ENCODE measurements around the gene UBIAD1.
"Not testable (repeated sequence)": the region's sequence is repeated elsewhere in the genome, so short reads cannot be mapped to it uniquely, and the experiment has no call there.

The UBIAD1 gene

DNA sequence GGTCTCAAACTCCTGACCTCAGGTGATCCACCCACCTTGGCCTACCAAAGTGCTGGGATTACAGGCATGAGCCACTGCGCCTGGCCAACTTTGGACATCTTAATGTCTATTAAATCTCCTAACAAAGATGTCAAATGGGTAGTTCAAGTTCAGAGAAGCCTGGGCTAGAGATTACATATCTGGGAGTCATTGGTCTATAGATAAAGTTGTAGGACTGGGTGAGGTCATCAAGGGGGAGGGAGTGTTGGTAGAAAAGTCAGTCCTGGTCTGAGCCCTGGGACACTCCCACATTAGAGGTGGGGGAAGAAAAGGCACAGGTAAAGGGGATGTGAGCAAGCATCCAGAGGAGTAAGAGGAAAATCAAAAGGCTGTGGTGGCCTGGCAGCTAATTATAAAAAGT lies 6.6 kb downstream of the UBIAD1 start:
- no peak for DNase-seq (ENCODE audit: low read depth in 2 of 2)

DNA sequence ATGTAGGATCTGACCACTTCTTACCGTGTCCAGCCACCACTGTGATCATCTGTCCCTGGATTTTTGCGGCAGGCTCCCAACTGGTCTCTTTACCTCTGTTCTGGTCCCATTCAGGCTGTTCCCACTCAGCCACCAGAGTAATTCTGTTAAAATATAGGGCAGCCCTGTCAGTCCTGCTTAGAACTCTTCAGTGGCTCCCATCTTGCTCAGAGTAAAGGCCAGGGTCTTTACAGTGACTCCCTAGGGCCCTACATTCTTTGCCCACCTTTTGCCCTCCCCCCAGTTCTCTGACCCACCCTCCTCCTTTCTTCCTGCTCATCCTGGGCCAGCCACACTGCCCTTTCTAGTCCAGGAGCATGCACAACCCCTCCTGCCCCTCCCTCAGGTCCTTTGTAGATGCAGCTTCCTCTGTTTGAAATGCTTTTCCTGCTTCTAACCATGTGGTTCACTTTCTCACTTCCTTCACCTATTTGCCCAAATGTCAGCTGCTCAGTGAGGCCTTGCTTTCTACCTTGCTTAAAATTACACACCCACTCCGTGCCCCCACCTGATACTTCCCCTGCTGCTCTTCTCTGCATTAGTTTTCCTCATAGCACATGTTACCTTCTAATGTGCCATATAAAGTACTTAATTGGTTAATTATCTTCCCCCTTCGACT lies 7.8 kb downstream of the UBIAD1 start:
- no peak for DNase-seq (ENCODE audit: low read depth in 2 of 2)

DNA sequence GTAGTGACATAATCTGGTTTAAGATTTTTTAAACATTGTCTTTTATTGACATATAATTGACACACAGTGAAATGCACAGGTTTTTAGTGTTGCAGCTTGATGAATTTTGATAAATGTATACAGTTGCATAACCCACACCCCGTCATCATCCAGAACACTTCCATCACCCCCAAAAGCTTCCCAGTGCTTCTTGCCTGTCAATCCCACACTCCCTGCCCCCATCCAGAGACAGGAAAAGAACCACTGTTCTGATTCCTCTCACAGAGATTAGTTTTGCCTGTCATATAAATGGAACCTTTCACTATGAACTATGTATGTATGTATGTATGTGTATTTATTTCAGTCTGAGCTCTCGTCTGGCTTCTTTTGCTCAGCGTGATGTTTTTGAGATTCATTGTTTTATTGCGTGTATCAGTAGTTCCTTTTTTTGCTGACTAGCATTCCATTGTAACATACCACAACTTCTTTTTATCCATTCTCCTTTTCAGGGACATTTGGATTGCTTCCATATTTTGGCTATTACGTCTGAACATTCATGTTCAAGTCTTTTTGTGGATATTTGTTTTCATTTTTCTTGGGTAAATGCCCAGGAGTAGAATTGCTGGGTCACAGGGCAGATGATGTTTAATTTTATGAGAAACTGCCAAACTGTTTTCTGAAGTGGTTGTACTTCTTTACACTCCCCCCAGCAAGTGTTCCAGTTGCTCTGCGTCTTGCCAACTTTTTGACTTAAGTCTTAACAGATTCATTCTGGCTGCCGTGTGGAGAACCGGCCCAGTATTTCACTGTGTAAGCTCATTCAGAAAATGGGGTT lies 8.7 kb downstream of the UBIAD1 start:
- no peak for DNase-seq (ENCODE audit: low read depth in 2 of 2)

DNA sequence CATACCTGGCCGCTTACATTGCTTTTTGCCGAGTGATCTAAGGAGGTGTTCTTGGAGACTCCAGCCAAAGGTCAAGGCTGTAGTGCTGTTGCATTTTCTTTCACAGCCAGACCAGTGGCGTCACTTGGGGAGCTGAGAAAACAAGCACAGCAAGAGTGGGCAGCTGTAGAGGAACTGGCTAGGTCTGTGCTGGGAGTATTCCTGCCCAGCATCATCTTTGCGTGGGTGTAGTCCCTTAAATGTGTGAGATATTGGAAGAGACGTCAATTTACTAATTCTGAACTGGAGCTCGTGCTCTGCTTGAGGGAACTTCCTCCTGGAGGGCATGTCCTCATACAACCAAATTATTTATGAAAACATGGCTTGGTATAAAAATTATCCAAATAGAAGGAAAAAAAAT lies 10.2 kb downstream of the UBIAD1 start:
- no peak for DNase-seq (ENCODE audit: low read depth in 2 of 2)

DNA sequence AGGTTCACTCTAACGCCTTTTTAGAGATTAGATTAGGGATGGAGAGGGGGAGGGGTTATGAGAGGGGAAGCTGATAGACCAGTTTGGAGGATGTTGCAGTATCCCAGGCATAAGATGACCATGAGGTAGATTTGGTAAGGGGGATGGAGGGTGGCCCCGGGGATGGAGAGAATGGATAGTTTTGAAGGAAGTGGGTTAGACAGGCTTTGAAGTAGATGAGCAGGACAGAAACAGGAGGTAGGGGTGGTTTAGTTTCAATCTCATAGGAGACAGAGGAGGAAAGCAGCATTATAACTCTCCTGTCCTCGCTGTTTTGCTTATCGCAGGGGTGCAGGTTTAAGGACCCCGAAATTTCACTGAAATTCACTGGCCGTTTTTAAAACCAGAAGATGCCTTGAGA lies 11.8 kb downstream of the UBIAD1 start:
- DNase-seq (ENCODE audit: low read depth in 2 of 2), result peak in 1 of 2 donors; percentile 25

DNA sequence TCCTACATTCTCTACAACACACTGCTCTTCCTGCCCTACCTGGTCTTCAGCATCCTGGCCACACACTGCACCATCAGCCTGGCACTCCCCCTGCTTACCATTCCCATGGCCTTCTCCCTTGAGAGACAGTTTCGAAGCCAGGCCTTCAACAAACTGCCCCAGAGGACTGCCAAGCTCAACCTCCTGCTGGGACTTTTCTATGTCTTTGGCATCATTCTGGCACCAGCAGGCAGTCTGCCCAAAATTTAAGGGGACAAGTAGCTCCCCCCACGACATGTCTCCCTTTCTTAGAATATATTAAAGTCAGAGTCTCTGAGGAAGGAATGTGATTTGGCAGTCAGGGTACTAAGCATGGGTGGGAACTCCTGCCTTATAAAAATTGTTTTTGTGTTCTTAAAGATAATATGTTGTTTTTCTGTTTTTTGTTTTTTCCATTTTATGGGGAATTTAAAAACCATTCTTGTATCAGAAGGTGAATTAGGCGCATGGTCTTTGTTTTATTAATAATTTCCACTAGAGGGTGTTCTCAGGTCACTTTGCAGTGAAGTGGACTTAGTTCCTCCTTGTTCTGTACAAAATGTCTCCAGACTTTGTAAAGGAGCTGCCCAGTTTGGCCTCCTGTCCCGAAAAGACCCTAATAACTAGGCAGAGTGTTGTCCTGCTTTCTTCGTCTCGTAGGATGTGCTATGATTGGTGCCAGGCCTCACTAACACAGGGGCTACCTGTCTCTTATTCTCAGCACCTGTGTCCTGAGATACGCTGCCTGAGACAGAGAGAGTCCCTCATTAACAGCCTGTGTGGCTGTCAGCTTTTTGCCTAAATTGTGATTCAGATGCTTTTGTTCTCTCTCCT lies 13.1 kb downstream of the UBIAD1 start:
- DNase-seq (ENCODE audit: low read depth in 2 of 2), result no peak

DNA sequence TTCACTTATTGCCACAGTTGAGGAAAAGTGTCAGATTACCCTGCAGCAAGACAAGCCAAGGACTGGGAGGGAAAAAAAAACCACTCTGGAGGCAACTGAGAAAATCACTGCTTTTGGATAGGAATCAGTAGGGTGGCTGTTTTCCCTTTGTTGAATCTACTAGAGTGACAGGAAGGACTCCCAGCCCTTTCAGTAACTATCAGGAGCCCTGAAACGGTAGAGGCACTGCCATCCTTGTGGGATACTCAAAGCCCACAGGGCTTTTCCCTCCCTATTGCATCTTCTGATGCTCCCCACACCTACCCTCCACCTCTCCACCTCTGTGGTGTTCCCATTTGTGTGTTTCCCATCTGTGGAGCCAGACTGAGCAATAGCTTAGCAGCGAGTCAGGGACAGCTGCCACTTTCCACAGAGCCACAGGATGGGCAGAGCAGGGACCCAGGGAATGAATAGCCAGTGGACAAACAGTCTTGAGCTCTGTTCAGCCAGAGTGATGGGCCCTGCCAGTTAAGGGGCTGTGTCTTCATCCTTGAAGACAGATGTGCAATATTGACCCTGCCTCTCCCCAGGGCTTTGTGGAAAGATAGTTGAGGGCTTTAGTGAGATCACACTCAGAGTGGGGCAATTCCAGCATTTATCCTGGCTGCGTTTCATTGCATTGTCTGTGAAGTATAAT lies 13.9 kb downstream of the UBIAD1 start:
- DNase-seq (ENCODE audit: low read depth in 2 of 2), result no peak

DNA sequence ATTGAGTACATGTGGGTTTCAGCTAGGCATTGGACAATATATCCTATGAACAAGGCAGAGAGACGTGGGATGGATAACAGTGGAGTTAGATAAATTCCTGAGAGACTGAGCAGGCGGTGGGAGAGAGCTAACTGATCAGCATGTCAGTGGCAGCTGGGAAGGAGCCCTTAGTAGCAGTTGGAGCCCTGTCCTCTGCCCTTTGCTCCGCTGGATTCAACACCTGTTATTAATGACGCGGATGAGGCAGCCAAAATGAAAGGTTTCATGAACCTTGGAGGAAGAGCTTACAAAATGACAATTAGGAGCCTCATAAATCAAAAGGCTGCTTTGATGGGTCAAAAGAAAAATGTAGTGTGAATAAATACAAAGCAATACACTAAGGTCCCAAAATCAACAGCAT lies 16.1 kb downstream of the UBIAD1 start:
- DNase-seq (ENCODE audit: low read depth in 2 of 2), result no peak

DNA sequence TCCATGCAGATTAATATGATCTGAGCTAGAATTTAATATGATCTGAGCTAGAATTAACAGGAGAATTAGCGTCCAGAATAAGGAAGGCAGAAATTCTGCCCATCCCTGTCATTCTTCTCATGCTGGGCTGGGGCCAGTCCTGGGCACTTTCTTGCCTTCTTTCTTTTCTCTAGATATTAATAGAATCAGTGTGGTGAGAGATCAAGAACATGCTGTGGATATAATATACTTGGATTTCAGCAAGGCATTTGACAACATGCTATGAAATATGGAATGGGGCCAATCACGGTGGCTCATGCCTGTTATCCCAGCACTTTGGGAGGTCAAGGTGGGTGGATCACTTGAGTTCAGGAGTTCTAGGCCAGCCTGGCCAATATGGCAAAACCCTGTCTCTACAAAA lies 18.1 kb downstream of the UBIAD1 start:
- no peak for DNase-seq (ENCODE audit: low read depth in 2 of 2)

DNA sequence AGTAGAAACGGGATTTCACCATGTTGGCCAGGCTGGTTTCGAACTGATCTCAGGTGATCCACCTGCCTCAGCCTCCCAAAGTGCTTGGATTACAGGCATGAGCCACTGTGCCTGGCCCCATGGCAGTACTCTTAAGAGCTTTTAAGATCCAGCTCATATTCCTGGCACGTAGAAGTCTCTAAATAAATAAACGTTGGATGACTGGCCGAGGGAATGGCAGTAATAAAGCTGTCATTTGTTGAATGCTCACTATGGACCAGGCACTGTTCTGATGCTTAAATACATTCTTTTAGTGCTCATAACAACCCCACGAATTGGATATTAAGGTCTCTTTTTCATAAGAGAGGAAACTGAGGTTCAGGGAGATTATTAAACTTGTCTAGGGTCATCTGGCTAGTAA lies 20.9 kb downstream of the UBIAD1 start:
- DNase-seq (ENCODE audit: low read depth in 2 of 2), result no peak

DNA sequence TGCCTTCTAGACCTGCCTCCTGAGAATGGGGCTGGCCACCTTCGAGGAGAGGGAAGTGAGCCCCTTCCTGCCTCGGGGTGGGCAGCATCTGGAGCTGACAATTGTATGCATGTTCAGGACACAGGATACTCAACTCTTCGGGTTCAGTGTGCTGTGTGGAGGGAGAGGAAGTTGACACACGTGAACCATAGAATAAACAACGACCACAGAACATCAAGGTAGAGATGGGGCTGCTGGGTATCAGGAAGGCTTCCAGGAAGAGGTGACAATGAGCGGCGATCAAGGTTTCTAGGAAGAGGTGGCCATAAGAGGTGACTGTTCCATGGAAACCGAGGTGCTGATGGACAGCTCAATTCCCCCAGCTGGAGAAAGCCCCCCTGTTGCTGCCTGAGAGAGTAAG lies 22.0 kb downstream of the UBIAD1 start:
- DNase-seq (ENCODE audit: low read depth in 2 of 2), result no peak

DNA sequence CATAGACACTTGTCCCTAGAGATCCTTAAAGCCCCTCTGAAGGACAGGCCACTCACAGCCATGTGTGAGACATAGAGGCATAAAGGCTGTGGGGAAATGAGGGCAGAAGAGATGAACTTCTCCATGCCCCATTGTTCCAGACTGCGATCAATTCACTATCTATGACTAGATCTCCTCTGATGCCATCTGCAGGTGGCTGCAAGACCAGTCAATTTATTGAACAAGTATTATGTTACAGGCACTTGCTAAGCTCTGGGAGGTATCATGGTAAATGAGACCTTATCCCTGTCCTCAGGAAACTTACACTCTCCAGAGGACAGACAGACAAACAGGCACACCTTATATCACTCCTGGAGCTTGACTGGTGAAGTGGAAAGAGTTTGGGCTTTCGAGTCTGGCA lies 22.9 kb downstream of the UBIAD1 start:
- no peak for DNase-seq (ENCODE audit: low read depth in 2 of 2)

DNA sequence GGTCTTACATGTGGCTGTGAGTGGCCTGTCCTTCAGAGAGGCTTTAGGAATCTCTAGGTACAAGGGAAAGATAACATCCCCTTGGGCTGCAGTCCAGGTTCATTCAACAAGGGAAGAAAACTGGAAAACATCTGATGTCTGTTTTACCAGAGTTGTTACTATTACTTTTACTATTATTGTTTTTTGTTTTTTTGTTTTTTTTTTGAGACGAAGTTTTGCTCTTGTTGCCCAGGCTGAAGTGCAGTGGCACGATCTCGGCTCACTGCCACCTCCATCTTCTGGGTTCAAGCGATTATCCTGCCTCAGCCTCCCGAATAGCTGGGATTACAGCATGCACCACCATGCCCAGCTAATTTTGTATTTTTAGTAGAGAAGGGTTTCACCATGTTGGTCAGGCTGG lies 24.8 kb downstream of the UBIAD1 start:
- not testable (repeated sequence) for DNase-seq (ENCODE audit: low read depth in 2 of 2)

DNA sequence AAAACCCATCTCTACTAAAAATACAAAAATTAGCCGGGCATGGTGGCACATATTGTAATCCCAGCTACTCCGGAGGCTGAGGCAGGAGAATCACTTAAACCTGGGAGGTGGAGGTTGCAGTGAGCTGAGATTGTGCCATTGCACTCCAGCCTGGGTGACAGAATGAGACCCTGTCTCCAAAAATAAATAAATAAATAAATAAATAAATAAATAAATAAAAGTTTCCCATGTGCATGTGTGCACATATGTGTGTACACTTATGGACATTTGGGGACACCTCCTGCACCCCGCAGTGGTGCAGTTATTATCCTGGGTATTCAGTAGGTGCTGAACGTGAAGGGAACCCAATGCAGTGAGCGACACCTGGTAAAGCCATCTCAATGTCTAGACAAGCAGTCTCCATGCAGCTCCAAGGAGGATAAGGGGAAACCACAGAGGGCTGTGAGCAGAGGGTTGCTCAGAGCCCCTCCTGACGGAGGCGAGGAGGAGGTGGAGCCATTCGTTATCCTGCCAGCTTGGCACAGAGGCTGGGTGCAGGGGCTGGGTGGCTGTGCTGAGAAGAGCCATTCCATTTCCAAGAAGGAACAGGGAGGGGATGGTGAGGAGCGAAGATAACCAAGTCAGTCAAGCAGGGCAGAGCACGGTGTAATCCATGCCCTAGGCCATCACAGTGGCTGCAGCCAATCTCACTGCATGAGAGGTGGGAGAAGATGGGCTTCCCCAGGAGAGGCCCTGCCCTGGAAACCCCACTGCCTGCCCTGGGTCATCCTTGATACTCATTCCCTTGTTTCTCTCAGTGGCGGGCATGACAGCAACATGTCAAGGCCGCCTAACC lies 25.6 kb downstream of the UBIAD1 start:
- DNase-seq (ENCODE audit: low read depth in 2 of 2), result no peak

DNA sequence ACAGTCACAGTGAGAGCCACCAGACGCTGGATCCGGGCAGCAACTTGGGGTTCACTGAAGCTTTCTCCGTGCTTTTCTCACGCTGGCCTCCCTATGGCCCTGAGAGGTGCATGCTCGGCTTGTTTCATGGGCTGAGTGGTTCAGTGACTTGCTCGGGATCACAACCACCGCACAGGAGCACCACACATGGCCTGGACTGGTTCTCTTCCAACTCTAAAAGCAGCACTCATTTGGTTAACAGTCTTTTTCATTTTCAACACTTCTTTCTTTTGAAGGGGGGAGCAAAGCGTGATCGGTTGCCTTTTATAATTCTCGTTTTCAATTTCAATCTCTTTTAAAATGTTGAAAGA lies 26.2 kb downstream of the UBIAD1 start:
- DNase-seq (ENCODE audit: low read depth in 2 of 2), result no peak

DNA sequence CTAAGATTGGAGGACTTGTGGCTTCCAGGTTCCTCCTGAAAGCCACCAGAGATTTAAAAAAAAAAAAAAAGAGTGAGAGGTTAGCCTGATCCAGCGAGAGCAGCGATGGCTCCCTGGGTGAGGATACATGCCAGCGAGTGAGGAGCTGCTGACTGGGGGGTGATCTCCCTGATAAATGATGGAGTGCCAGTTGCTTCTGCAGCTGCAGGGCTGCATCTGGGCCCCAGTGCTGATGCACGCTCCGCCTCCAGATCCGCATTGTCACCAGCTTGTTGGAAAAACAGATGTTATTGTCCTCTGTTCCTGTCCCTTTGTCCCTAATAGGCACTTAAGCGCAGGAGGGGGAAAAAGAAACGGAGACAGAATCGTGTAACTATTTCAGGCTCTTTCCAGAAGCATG lies 28.6 kb downstream of the UBIAD1 start:
- no peak for DNase-seq (ENCODE audit: low read depth in 2 of 2)

DNA sequence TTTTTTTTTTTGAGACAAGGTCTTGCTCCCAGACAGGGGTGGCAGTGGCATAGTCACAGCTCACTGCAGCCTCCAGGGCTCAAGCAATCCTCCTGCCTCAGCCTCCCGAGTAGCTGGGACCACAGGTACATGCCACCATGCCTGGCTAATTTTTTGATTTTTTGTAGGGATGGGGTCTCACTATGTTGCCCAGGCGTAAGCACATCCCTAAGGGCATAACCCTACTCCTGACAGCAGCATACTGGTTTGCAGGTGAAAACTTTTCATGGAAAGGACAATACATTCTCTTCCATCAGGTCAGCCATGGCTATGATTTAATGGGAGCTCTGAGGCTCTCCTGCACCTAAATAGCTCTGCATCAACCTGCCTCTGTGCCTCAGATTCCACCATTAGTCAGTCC lies 29.4 kb downstream of the UBIAD1 start:
- no peak for DNase-seq (ENCODE audit: low read depth in 2 of 2)

DNA sequence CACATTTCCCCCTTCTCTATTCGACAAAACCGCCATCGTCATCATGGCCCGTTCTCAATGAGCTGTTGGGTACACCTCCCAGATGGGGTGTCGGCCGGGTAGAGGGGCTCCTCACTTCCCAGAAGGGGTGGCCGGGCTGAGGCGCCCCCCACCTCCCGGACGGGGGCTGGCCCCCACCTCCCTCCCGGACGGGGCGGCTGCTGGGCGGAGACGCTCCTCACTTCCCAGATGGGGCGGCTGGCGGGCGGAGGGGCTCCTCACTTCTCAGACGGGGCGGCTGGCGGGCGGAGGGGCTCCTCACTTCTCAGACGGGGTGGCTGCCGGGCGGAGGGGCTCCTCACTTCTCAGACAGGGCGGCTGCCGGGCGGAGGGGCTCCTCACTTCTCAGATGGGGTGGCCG lies 32.5 kb downstream of the UBIAD1 start:
- not testable (repeated sequence) for DNase-seq (ENCODE audit: low read depth in 2 of 2)

DNA sequence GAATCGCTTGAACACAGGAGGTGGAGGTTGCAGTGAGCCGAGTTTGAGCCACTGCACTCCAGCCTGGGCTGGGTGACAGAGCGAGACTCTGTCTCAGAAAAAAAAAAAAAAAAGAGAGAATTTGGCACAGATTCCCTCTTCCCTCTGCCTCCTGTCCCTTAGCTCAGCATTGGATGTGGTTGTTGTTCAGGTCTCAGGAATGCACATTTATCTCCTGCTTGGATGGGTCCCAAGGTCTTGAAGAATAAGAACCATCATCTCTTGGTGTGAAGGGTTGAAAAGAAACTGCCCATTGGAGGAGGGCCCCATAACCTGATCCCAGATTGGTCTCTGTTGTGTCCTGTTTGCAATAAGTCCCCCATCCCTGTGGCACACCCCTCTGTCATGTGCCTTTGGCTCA lies 34.9 kb downstream of the UBIAD1 start:
- no peak for DNase-seq (ENCODE audit: low read depth in 2 of 2)

DNA sequence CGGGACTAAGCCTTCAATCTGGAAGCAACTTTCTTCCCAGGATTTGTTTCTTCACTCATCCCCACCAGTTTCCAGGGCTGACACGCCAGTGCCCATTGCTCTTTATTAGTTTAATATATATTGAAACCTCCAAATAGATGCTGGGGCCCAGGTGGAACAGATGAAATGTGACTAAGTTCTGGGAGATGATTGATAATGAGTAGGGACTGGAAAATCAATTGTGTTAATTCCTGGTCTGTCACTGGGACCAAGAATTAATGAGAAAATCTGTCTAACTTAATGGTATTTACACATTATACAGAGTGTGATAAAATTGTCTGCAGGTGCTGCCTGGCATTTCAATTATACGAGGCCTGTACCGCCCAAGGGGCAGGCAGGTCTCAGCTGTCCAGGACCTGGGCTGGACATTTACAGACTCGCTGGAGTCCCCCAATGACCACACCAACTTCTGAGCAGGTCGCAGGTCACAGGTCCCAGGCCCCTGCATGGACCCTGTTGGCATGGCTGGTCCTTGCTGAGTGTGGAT lies 35.8 kb downstream of the UBIAD1 start:
- DNase-seq (ENCODE audit: low read depth in 2 of 2), result no peak

DNA sequence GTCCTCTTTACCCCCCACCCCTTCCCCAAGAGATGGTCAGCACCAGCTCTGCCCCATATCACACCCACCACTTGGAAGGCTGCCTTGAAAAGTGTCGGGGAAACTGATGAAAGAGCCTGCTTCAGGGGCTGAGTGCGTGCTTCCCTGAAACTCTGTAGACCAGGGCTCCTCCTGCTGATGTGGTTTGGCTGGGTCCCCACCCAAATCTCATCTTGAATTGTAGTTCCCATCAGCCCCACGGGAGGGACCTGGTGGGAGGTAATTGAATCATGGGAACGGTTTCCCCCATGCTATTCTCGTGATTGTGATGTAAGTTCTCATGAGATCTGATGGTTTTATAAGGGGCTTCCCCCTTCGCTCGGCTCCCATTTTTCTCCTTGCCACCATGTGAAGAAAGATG lies 36.4 kb downstream of the UBIAD1 start:
- DNase-seq (ENCODE audit: low read depth in 2 of 2), result no peak
